HG03520 (cell line): ENCODE data around the gene UNC93B1.
"Not testable (repeated sequence)": the region's sequence is repeated elsewhere in the genome, so short reads cannot be mapped to it uniquely, and the experiment has no call there.

Experiments used
- ATAC-seq: cut with Tn5 transposase; IDR thresholded peaks from one replicate; pipeline ENCODE4 v1.9.1; 2021; ENCODE audit warnings: mild to moderate bottlenecking, moderate library complexity; ENCODE audit not compliant: unreplicated experiment

Gene UNC93B1

GRCh38 chr11:67947785-67948184 is 56.1 kb downstream of the UNC93B1 start:
- ATAC-seq, result not testable (repeated sequence)

- ATAC-seq, result not testable (repeated sequence)
Measured at GRCh38 chr11:67946403-67946802, 57.5 kb downstream of the UNC93B1 start.

- ATAC-seq, result not testable (repeated sequence)
Measured at GRCh38 chr11:67943406-67943805, 60.5 kb downstream of the UNC93B1 start.
